OCI-LY7 (cell line): ENCODE results near the gene RAB27B. TPM values are rescaled to one million over a fixed set of nuclear protein-coding genes. Genes with fewer than 3 reads are reported as not detected.

Source experiments
- BruUV-seq: library from RNA; stranded (reverse); fragments of 400-500 nt; replicated peaks from 2 replicates; lab custom pipeline; 2021; lab: Mats Ljungman, UMichigan
- CTCF ChIA-PET: fragments of 300-600 bp; sonication (Branson Sonifier 250); formaldehyde crosslinking; loops from one replicate; lab custom pipeline; 2022; ENCODE audit warnings: antibody characterized with exemption; ENCODE audit not compliant: unreplicated experiment; lab: Charles Lee
- POLR2A ChIA-PET: fragments of 300-600 bp; sonication (Branson Sonifier 250); formaldehyde crosslinking; loops from one replicate; lab custom pipeline; 2022; ENCODE audit warnings: antibody characterized with exemption; lab: Charles Lee
- DNase-seq: peaks from one replicate; pipeline ENCODE4 v3.0.0-alpha.2; 2015; ENCODE audit warnings: low spot score
- H2AFZ ChIP-seq: fragments of 200-600 bp; sonication (generic), shearing (Covaris generic); 2 replicates; pipeline ENCODE4 v1.6.1; 2014; ENCODE audit warnings: mild to moderate bottlenecking, antibody characterized with exemption, low read length, moderate library complexity
- H3K27ac ChIP-seq: fragments of 200-600 bp; sonication (generic); 2 replicates; pipeline ENCODE4 v1.5.1; 2014; ENCODE audit warnings: mixed run types, low read depth, mild to moderate bottlenecking, moderate library complexity, low read length, inconsistent platforms; ENCODE audit not compliant: poor library complexity, severe bottlenecking
- H3K36me3 ChIP-seq: fragments of 200-600 bp; sonication (generic); 2 replicates; pipeline ENCODE4 v1.6.1; 2014; ENCODE audit warnings: mild to moderate bottlenecking, antibody characterized with exemption, low read length, moderate library complexity, mixed read lengths; ENCODE audit not compliant: insufficient read depth
- H3K4me1 ChIP-seq: fragments of 200-600 bp; sonication (generic); 2 replicates; pipeline ENCODE4 v1.5.1; 2014; ENCODE audit warnings: mild to moderate bottlenecking, low read length; ENCODE audit not compliant: insufficient read depth, poor library complexity, severe bottlenecking
- H3K4me2 ChIP-seq: fragments of 200-600 bp; sonication (generic); 2 replicates; pipeline ENCODE4 v1.6.1; 2014; ENCODE audit warnings: mild to moderate bottlenecking, low read length
- H3K4me3 ChIP-seq: fragments of 200-600 bp; sonication (generic); 2 replicates; pipeline ENCODE4 v1.5.1; 2014; ENCODE audit warnings: mild to moderate bottlenecking, low read depth, low read length; ENCODE audit not compliant: poor library complexity, severe bottlenecking
- H3K79me2 ChIP-seq: fragments of 200-600 bp; sonication (generic); 2 replicates; pipeline ENCODE4 v1.6.1; 2016; ENCODE audit warnings: low read depth, mild to moderate bottlenecking, low read length, moderate library complexity, mixed read lengths; ENCODE audit not compliant: insufficient read depth
- H3K9me2 ChIP-seq: fragments of 200-600 bp; sonication (generic); 2 replicates; pipeline ENCODE4 v1.6.1; 2016; ENCODE audit warnings: mild to moderate bottlenecking, low read length, mixed read lengths; ENCODE audit not compliant: insufficient read depth
- H3K9me3 ChIP-seq: fragments of 200-600 bp; sonication (generic); 2 replicates; pipeline ENCODE4 v1.6.1; 2014; ENCODE audit warnings: mild to moderate bottlenecking, mixed run types, low read length, mixed read lengths
- H4K20me1 ChIP-seq: fragments of 200-600 bp; sonication (generic); 2 replicates; pipeline ENCODE4 v1.6.1; 2014; ENCODE audit warnings: mild to moderate bottlenecking, antibody characterized with exemption, low read length, moderate library complexity, mixed read lengths; ENCODE audit not compliant: insufficient read depth
- CTCF ChIP-seq: fragments of 200-600 bp; sonication (generic); conservative IDR thresholded peaks from 2 replicates; pipeline ENCODE4 v1.5.1; 2014; ENCODE audit warnings: mild to moderate bottlenecking, antibody characterized with exemption, low read length, moderate library complexity, mixed read lengths
- EZH2phosphoT487 ChIP-seq: fragments of 200-600 bp; sonication (generic); IDR thresholded peaks from 2 replicates; pipeline ENCODE4 v1.6.1; 2018; ENCODE audit warnings: low read depth, borderline replicate concordance, mild to moderate bottlenecking, mixed run types, antibody characterized with exemption, low read length, moderate library complexity, mixed read lengths
- intact Hi-C: fragments of 100-400 bp; cut with micrococcal nuclease; formaldehyde crosslinking; loops from one replicate; pipeline ENCODE4 v1.10.0; 2022; ENCODE audit not compliant: unreplicated experiment
- total RNA-seq, 2 experiments: library from RNA; depleted of rRNA in 1 of 2; stranded (reverse); fragments of >200 nt in 1 of 2; shearing (Covaris generic) in 1 of 2; gene quantifications; 2 replicates each; pipeline ENCODE4 v1.2.3, GENCODE V29; 2014 to 2022

The RAB27B gene
- total RNA-seq, 2 experiments from 2014 or later: not detected

GRCh38 chr18:54914816-54915215 lies 86.5 kb downstream of the RAB27B start:
- DNase-seq: no peak
- Histone ChIP-seq H3K4me1 (no peaks in the 10 kb centered on the region), H4K20me1 (no peaks in the 10 kb centered on the region), H3K36me3 (no peaks in the 10 kb centered on the region), H3K9me3 (no peaks in the 10 kb centered on the region), H3K4me3 (no peak overlapping the region), H3K79me2 (no peaks in the 10 kb centered on the region), H3K4me2 (no peak overlapping the region), H3K9me2 (no peaks in the 10 kb centered on the region), H2AFZ (no peak overlapping the region), H3K27ac (no peak overlapping the region)
- ChIA-PET POLR2A (no interaction called here), CTCF (no interaction called here)
- no peak for TF ChIP-seq CTCF
- no peak for TF ChIP-seq EZH2phosphoT487
- intact Hi-C loops: no loop called here
- BruUV-seq: no TSS peak

GRCh38 chr18:54916507-54916906 lies 88.2 kb downstream of the RAB27B start:
- no peaks in the 10 kb centered on the region for H3K9me3 ChIP-seq
- no peaks in the 10 kb centered on the region for H3K9me2 ChIP-seq
- DNase-seq: no peak
- CTCF ChIA-PET: no interaction called here
- no peaks in the 10 kb centered on the region for H3K36me3 ChIP-seq
- no peaks in the 10 kb centered on the region for H3K79me2 ChIP-seq
- BruUV-seq: no TSS peak
- intact Hi-C loops: no loop called here
- H3K4me1 ChIP-seq: no peaks in the 10 kb centered on the region
- H3K27ac ChIP-seq: no peak overlapping the region
- no peak overlapping the region for H2AFZ ChIP-seq
- no peak overlapping the region for H3K4me3 ChIP-seq
- TF ChIP-seq CTCF: no peak
- TF ChIP-seq EZH2phosphoT487: no peak
- H4K20me1 ChIP-seq: no peaks in the 10 kb centered on the region
- H3K4me2 ChIP-seq: no peak overlapping the region
- POLR2A ChIA-PET: interaction anchor here (0.6 kb wide), 1 partner anchor 69 kb away, joined by 4 read pairs; no protein-coding TSS in a partner anchor

GRCh38 chr18:54918060-54918459 lies 89.8 kb downstream of the RAB27B start:
- no peaks in the 10 kb centered on the region for H4K20me1 ChIP-seq
- H3K9me3 ChIP-seq: no peaks in the 10 kb centered on the region
- no TSS peak for BruUV-seq
- H2AFZ ChIP-seq: no peak overlapping the region
- no peaks in the 10 kb centered on the region for H3K79me2 ChIP-seq
- TF ChIP-seq EZH2phosphoT487 (no peak), CTCF (no peak)
- no peak for DNase-seq
- POLR2A ChIA-PET: no interaction called here
- intact Hi-C loops: no loop called here
- no peak overlapping the region for H3K4me2 ChIP-seq
- H3K36me3 ChIP-seq: no peaks in the 10 kb centered on the region
- no peaks in the 10 kb centered on the region for H3K4me1 ChIP-seq
- H3K9me2 ChIP-seq: no peaks in the 10 kb centered on the region
- no peak overlapping the region for H3K27ac ChIP-seq
- CTCF ChIA-PET: no interaction called here
- H3K4me3 ChIP-seq: no peak overlapping the region
